ENCODE data around the gene U2AF2. TPM values are rescaled to one million over a fixed set of nuclear protein-coding genes. Genes with fewer than 3 reads are reported as not detected.
A peak's percentile ranks its signal among the peaks of the same experiment; 100 is the strongest.

Gene U2AF2
- total RNA-seq: 74.5 TPM
- long read RNA-seq, partial matches to known transcripts: 0 of 4 reads
- long read RNA-seq, other reads (novel, unspliced or antisense): 3 of 4 reads

GRCh38 chr19:55654868-55655647 lies at the start of gene U2AF2:
TSS of gene U2AF2 (plus strand) at chr19:55655035. CDS start at chr19:55655105, 70 bp downstream.
- intact Hi-C loops (cut with DNase I): loop anchor here (1.0 to 5.0 kb wide), 2 partner anchors 20 to 58 kb away; partner anchors contain the start of genes EPN1 and FIZ1
- peak; percentile 98 for DNase-seq (ENCODE audit: missing footprints)
- peak; percentile 64 for ATAC-seq

- intact Hi-C loops (cut with DNase I): loop anchor here (10.0 kb wide), 1 partner anchor 220 kb away; the partner anchor contains the start of genes RPL28 and TMEM238
- DNase-seq (ENCODE audit: missing footprints) (peak; percentile 98), ATAC-seq (peak; percentile 85)
Measured at GRCh38 chr19:55605207-55605636, 49.6 kb upstream of the U2AF2 start.

GRCh38 chr19:55605637-55606470 lies 49.0 kb upstream of the U2AF2 start, which contains the start of gene ZNF865:
TSS of gene ZNF865 (plus strand) at chr19:55605647. CDS start at chr19:55613619, 7,972 bp downstream.
- DNase-seq (ENCODE audit: missing footprints) (no peak), ATAC-seq (peak; percentile 32)
- intact Hi-C loops (cut with DNase I): loop anchor here (1.0 to 10.0 kb wide), 2 partner anchors 89 to 221 kb away; partner anchors contain the start of genes RPL28 and TMEM238

- intact Hi-C loops (cut with DNase I): loop anchor here (1.0 to 10.0 kb wide), 2 partner anchors 89 to 222 kb away; partner anchors contain the start of genes RPL28 and TMEM238
- ATAC-seq: no peak
Measured at GRCh38 chr19:55606471-55606787, 48.4 kb upstream of the U2AF2 start.

GRCh38 chr19:55606817-55607216 lies 48.0 kb upstream of the U2AF2 start:
- ATAC-seq (no peak), DNase-seq (ENCODE audit: missing footprints) (no peak)
- intact Hi-C loops (cut with DNase I): loop anchor here (1.0 to 10.0 kb wide), 2 partner anchors 90 to 222 kb away; partner anchors contain the start of genes RPL28 and TMEM238

More at GRCh38 chr19:55606471-55606787, 48.4 kb upstream of the U2AF2 start:
- no peak for DNase-seq (ENCODE audit: missing footprints)

- ATAC-seq: no peak
- DNase-seq (ENCODE audit: missing footprints): no peak
- intact Hi-C loops (cut with DNase I): loop anchor here (10.0 kb wide), 1 partner anchor 225 kb away; the partner anchor contains the start of genes RPL28 and TMEM238
Measured at GRCh38 chr19:55609326-55609725, 45.5 kb upstream of the U2AF2 start.

GRCh38 chr19:55611300-55611982 lies 43.4 kb upstream of the U2AF2 start:
- ATAC-seq (peak; percentile 71), DNase-seq (ENCODE audit: missing footprints) (no peak)
- intact Hi-C loops (cut with DNase I): no loop called here

- intact Hi-C loops (cut with DNase I): no loop called here
- DNase-seq (ENCODE audit: missing footprints) (no peak), ATAC-seq (no peak)
Measured at GRCh38 chr19:55611983-55612645, 42.7 kb upstream of the U2AF2 start.

GRCh38 chr19:55613396-55613795 lies 41.4 kb upstream of the U2AF2 start:
- DNase-seq (ENCODE audit: missing footprints): no peak
- no peak for ATAC-seq
- intact Hi-C loops (cut with DNase I): no loop called here

GRCh38 chr19:55613930-55614710 lies 40.7 kb upstream of the U2AF2 start:
- ATAC-seq: no peak
- intact Hi-C loops (cut with DNase I): no loop called here
- DNase-seq (ENCODE audit: missing footprints): no peak

GRCh38 chr19:55614711-55615542 lies 39.9 kb upstream of the U2AF2 start:
- ATAC-seq (no peak), DNase-seq (ENCODE audit: missing footprints) (no peak)
- intact Hi-C loops (cut with DNase I): no loop called here

GRCh38 chr19:55615543-55616394 lies 39.1 kb upstream of the U2AF2 start:
- no peak for ATAC-seq
- no peak for DNase-seq (ENCODE audit: missing footprints)
- intact Hi-C loops (cut with DNase I): no loop called here

GRCh38 chr19:55616395-55616875 lies 38.4 kb upstream of the U2AF2 start:
- intact Hi-C loops (cut with DNase I): no loop called here
- no peak for ATAC-seq
- DNase-seq (ENCODE audit: missing footprints): no peak

- DNase-seq (ENCODE audit: missing footprints): no peak
- no peak for ATAC-seq
- intact Hi-C loops (cut with DNase I): no loop called here
Measured at GRCh38 chr19:55617426-55617825, 37.4 kb upstream of the U2AF2 start.

- intact Hi-C loops (cut with DNase I): no loop called here
- no peak for DNase-seq (ENCODE audit: missing footprints)
- no peak for ATAC-seq
Measured at GRCh38 chr19:55618426-55618825, 36.4 kb upstream of the U2AF2 start.
